ENCODE measurements around the gene UQCR10. TPM values are rescaled to one million over a fixed set of nuclear protein-coding genes. Genes with fewer than 3 reads are reported as not detected.

The UQCR10 gene
- total and polyA plus RNA-seq, 9 donors = 24.2 to 93.1 (median 56.4) TPM

GRCh38 chr22:29793396-29793795, 26.2 kb downstream of the UQCR10 start:
- TF ChIP-seq, protein P1, sequence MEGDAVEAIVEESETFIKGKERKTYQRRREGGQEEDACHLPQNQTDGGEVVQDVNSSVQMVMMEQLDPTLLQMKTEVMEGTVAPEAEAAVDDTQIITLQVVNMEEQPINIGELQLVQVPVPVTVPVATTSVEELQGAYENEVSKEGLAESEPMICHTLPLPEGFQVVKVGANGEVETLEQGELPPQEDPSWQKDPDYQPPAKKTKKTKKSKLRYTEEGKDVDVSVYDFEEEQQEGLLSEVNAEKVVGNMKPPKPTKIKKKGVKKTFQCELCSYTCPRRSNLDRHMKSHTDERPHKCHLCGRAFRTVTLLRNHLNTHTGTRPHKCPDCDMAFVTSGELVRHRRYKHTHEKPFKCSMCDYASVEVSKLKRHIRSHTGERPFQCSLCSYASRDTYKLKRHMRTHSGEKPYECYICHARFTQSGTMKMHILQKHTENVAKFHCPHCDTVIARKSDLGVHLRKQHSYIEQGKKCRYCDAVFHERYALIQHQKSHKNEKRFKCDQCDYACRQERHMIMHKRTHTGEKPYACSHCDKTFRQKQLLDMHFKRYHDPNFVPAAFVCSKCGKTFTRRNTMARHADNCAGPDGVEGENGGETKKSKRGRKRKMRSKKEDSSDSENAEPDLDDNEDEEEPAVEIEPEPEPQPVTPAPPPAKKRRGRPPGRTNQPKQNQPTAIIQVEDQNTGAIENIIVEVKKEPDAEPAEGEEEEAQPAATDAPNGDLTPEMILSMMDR (IDR thresholded peaks at IDR 0.05) = no peak
- TF ChIP-seq EP300 (IDR thresholded peaks at IDR 0.05) (no peak), POLR2A (IDR thresholded peaks at IDR 0.05) (no peak)
- H3K27me3 ChIP-seq = no peaks in the 10 kb centered on the region
- H3K9me3 ChIP-seq = no peaks in the 10 kb centered on the region
- no peaks in the 10 kb centered on the region for H3K4me1 ChIP-seq (ENCODE audit: insufficient read depth)
- no peak for DNase-seq
- intact Hi-C loops (cut with DNase I) = no loop called here
- no peak overlapping the region for H3K27ac ChIP-seq
- H3K4me3 ChIP-seq = no peak overlapping the region
- WGBS, 3 donors = 91 to 96% (median 94%) methylated on average over 17 of the region's 17 CpGs
- H3K36me3 ChIP-seq = no peaks in the 10 kb centered on the region

DNA sequence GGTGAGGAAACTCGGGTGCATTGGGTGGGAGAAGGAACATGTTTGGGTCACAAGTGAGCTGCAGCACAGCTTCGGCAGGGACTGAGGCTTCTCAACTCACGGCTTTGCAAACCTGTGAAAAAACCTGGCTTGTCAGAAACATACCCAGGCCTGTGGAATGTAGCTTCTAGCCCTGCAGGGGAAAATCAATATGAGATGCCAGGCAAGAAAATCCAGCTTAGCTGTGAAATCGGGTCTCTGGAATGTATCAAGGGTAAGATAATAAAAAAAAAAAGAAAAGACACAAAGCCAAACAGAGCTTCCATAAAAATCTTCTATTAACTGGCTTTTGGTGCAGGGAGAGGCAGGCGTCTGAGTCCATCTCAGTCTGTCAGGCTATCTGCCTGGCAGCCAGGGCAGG, 28.5 kb downstream of the UQCR10 start:
- no peak for TF ChIP-seq POLR2A (IDR thresholded peaks at IDR 0.05)
- TF ChIP-seq, protein P1 (IDR thresholded peaks at IDR 0.05) = no peak
- TF ChIP-seq EP300 (IDR thresholded peaks at IDR 0.05) = no peak
- no peak overlapping the region for H3K27ac ChIP-seq
- no peaks in the 10 kb centered on the region for H3K27me3 ChIP-seq
- no peak overlapping the region for H3K4me3 ChIP-seq
- no peaks in the 10 kb centered on the region for H3K4me1 ChIP-seq (ENCODE audit: insufficient read depth)
- H3K36me3 ChIP-seq = no peaks in the 10 kb centered on the region
- 67 to 76% (median 67%) methylated on average over 5 of the region's 5 CpGs for WGBS, 3 donors
- intact Hi-C loops (cut with DNase I) = no loop called here
- H3K9me3 ChIP-seq = no peaks in the 10 kb centered on the region
- no peak for DNase-seq

DNA sequence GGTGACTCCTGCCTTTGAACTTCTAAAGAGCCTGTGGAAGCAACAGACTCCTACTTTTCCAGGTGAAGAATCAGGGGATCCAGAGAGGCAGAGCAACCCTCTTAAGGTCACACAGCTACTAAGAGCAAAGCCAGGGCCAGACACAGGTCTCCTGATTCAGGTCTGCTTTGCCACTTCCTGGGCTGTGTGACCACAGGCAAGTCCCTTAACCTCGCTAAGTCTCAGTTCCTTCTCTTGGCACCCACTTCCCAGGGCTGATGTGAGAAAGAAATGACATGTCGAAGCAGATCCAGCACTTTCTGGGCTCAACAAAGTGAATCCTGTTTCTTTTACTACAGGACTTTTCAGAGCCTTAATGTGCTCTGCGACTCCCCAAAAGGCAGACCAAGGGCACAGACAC, 30.2 kb downstream of the UQCR10 start:
- WGBS, 3 donors = 97 to 99% (median 98%) methylated on average over 3 of the region's 3 CpGs

GRCh38 chr22:29798318-29798717, 31.1 kb downstream of the UQCR10 start:
- H3K36me3 ChIP-seq = no peaks in the 10 kb centered on the region
- DNase-seq = no peak
- H3K27ac ChIP-seq = no peak overlapping the region
- intact Hi-C loops (cut with DNase I) = no loop called here
- TF ChIP-seq, protein P1 (IDR thresholded peaks at IDR 0.05) = no peak
- TF ChIP-seq EP300 (IDR thresholded peaks at IDR 0.05) (no peak), POLR2A (IDR thresholded peaks at IDR 0.05) (no peak)
- no peak overlapping the region for H3K4me3 ChIP-seq
- H3K4me1 ChIP-seq (ENCODE audit: insufficient read depth) = no peaks in the 10 kb centered on the region
- H3K9me3 ChIP-seq = no peaks in the 10 kb centered on the region
- H3K27me3 ChIP-seq = no peaks in the 10 kb centered on the region
- 75 to 84% (median 81%) methylated on average over 6 of the region's 6 CpGs for WGBS, 3 donors

More for the DNA sequence above, 30.2 kb downstream of the UQCR10 start:
- Histone ChIP-seq H3K4me1 (ENCODE audit: insufficient read depth) (no peaks in the 10 kb centered on the region), H3K27me3 (no peaks in the 10 kb centered on the region), H3K4me3 (no peak overlapping the region), H3K9me3 (no peaks in the 10 kb centered on the region), H3K36me3 (no peaks in the 10 kb centered on the region), H3K27ac (no peak overlapping the region)
- intact Hi-C loops (cut with DNase I) = no loop called here
- DNase-seq = no peak
- TF ChIP-seq POLR2A (IDR thresholded peaks at IDR 0.05) (no peak), EP300 (IDR thresholded peaks at IDR 0.05) (no peak)
- TF ChIP-seq, protein P1 (IDR thresholded peaks at IDR 0.05) = no peak
